Erythroblast (primary cell): ENCODE measurements around the gene GNRHR.
"Not testable (repeated sequence)": the region's sequence is repeated elsewhere in the genome, so short reads cannot be mapped to it uniquely, and the experiment has no call there.

Source experiments
- DNase-seq, 2 experiments: peaks; one replicate each; lab custom pipeline; 2025; lab: John Stamatoyannopoulos, UW
- GATA1 ChIP-seq: IDR thresholded peaks from 2 replicates; pipeline ENCODE4 v1.6.1; 2011; ENCODE audit warnings: low read depth, mild to moderate bottlenecking, control low read depth, low read length, moderate library complexity
- POLR2A ChIP-seq: IDR thresholded peaks from 2 replicates; pipeline ENCODE4 v1.6.1; 2011; ENCODE audit warnings: mild to moderate bottlenecking, low read length

Gene GNRHR, protein sequence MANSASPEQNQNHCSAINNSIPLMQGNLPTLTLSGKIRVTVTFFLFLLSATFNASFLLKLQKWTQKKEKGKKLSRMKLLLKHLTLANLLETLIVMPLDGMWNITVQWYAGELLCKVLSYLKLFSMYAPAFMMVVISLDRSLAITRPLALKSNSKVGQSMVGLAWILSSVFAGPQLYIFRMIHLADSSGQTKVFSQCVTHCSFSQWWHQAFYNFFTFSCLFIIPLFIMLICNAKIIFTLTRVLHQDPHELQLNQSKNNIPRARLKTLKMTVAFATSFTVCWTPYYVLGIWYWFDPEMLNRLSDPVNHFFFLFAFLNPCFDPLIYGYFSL

GRCh38 chr4:67754288-67754687, at the start of gene GNRHR:
GNRHR (minus strand) TSS chr4:67754388; CDS start chr4:67754335, 53 bp downstream.
- TF ChIP-seq GATA1 (no peak), POLR2A (no peak)
- DNase-seq = no peak

- no peak for TF ChIP-seq GATA1
- TF ChIP-seq POLR2A = no peak
- no peak for DNase-seq
Observed at GRCh38 chr4:67796810-67797209, 42.6 kb upstream of the GNRHR start.

DNA sequence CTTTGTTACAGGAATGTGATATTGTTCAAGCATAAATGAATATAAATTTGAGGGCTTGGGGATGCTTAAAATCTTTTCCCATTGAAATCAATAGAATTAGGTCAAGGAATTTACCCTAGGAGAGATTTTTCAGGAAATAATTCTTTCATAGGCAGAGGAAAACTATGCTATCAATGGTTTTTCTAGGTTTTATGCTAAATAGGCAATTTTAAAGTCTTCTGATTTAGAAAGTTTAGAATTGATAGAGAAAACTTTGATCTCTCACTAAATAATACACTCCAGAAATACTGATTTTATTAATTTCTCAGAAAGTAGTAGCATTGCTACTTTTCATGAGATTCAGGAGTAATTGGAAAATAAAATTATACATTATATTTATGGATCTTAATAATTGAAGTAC, 36.5 kb upstream of the GNRHR start:
- TF ChIP-seq POLR2A (no peak), GATA1 (no peak)
- no peak for DNase-seq

DNA sequence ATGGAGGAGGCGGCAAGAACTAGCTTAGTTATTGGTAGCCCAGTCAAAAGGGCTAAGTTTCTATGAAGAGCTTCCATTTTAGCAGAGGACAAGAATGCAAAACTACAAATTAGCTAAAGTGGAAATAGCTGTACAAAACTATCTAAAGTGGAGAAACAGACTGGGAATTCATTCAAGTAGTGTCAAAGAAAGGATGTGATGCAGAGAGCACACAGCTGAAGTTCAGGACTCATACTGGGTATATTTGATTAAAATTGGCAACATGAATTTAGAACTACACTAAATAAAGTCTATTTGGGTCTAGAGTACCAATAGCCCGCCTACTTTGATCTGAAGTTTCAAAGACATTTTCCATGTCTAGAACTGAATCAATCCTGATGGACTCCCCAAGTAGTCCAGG, 33.1 kb upstream of the GNRHR start:
- TF ChIP-seq POLR2A (no peak), GATA1 (no peak)
- DNase-seq = no peak

DNA sequence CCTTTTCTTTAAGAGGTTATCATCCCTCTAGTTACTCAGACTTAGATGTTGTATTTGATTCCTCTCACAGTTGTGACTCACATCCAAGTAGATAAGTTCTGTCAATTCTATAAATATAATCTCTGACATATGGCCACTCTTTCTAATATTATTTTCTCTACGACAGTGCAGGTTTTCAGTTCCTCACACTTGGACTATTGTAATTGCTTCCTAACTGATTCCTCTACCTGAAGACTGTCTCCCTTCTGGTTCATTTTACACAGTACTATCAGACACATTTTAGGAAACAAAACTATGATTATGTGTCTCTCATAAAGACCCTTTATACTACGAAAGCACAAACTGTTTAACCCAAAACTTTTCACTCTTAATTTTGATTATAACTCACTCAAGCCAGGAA, 31.3 kb upstream of the GNRHR start:
- no peak for DNase-seq
- TF ChIP-seq POLR2A (no peak), GATA1 (no peak)

DNA sequence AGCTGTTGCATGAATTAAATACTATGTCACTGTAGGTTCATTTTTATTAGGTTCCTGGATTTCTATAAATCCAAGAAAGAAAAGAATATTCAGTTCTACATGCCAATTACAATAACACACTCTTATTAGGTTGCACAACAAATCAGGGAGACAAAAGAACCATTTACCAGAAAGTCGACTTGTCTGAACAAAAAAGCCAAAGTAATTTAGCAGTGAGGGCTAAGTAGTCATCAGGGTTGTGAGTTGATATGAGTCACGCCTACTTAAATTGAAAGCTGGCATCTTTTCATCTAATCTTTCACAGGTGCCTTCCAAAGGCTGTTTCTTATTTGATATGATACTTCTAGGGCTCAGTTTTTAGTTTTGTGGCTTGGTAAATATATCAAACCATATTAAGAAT, 25.4 kb upstream of the GNRHR start:
- TF ChIP-seq POLR2A (no peak), GATA1 (no peak)
- no peak for DNase-seq

DNA sequence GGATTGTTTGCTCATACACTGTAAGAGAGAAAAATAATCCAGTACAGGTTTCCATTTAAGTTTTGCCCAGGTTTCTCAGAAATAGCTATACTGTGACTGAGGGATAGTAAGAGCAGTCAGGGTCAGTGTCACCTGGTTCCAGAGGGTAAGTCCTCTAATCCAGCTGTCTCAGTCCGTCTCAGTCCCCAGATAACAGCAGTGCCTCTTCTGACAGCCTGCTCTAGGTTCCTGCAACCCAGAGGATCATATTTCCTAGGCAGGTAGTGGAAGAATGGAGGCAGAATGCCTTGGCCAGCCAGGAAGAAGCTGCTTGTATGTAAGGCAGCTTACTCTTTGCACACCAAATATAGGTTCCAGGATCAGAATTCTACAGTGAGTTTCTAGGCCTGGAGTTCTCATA, 22.6 kb upstream of the GNRHR start:
- TF ChIP-seq POLR2A (no peak), GATA1 (no peak)
- DNase-seq = no peak

DNA sequence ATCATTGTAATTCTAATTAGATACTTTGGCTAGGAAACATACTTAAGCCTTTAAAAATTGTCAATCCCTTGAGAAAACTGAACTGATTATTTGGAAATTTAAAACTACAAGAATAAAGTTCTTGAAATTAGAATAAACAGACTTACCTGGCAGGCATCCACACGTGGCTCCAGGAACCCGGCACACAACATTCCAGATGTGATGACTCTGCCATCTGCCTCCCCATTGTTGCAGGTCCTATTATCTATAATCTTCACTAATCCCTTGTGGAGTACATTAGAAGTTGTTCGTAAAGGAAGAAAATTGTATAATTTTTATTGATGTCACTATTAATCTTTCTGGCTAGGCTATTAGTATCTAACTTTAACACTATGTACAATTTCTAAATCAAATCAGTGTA, 16.2 kb upstream of the GNRHR start:
- DNase-seq = no peak
- TF ChIP-seq POLR2A (no peak), GATA1 (no peak)

GRCh38 chr4:67765928-67766327, 11.7 kb upstream of the GNRHR start:
- DNase-seq = no peak
- TF ChIP-seq GATA1 = no peak
- no peak for TF ChIP-seq POLR2A

GRCh38 chr4:67765401-67765800, 11.2 kb upstream of the GNRHR start:
- TF ChIP-seq GATA1 (no peak), POLR2A (no peak)
- no peak for DNase-seq

DNA sequence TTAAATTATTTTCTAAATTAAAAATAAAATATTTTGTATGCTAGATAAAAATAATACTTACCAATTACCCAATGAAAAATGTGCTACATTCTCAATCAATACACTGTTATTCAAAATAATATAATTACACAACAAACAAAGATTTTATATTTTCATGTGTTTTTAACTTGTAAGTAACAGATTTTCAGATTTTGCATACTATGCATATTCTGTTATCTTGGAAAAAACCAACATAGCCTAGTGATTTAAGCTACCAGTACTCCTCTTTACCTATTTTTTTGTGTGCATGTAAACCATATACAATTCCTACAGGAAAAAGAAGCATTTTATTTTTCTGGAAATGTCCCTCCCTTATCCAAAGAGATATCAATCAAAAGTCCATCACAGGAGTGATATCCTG, 10.0 kb upstream of the GNRHR start:
- TF ChIP-seq GATA1 (no peak), POLR2A (no peak)
- no peak for DNase-seq

DNA sequence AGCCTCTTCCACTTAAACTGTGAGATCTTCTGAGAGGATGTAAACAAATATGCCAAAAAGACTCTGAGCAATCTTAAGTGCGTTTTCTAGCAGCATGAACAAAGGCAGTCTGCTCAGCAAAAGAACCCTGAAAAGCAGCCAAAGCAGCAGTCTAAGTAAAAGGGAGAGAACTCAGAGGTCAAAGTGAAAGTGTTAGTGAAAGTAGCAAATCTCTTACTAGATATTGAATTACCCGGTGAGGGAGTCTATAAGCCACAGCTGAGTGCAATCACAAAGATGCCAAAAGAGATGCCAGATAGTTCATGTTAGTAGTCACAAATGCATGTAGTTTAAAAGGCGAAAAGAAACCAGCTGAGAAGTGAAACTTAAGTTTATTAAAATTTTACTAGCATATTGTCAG, 7.9 kb upstream of the GNRHR start:
- DNase-seq = no peak
- no peak for TF ChIP-seq GATA1
- TF ChIP-seq POLR2A = no peak

DNA sequence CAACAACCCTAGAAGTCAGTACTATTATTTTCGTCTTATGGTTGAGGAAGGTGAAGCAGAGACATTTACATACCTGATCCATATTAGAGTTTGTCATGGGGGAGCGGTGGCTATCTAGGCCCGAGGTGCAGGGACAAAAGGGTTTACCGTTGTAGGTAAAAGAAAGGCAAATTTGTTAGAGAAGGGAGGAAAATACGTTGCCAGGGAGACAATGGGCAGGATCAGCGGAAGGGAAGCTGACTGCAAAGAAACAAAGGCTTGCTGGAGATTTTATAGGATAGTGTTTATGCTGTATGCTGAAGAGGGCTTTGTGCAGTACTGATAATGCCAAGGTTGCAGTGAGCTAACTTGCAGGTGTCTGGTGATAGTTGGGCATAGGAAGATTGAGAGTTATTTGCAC, 2.8 kb upstream of the GNRHR start:
- DNase-seq = not testable (repeated sequence)

GRCh38 chr4:67755974-67756373, 1.8 kb upstream of the GNRHR start:
- TF ChIP-seq POLR2A (no peak), GATA1 (no peak)
- DNase-seq = no peak

GRCh38 chr4:67751260-67751659, 2.9 kb downstream of the GNRHR start:
- DNase-seq = no peak
- TF ChIP-seq GATA1 = no peak
- no peak for TF ChIP-seq POLR2A
